VCaP (cell line): ENCODE measurements around the gene AGPAT2.

Experiments
- H3K27ac ChIP-seq: fragments of 450-650 bp; 2 replicates; pipeline ENCODE4 v1.5.1; 2017
- TF ChIP-seq, protein P1 (sequence below): fragments of 450-650 bp; conservative IDR thresholded peaks from 2 replicates; pipeline ENCODE4 v1.5.1; 2017; ENCODE audit warnings: mild to moderate bottlenecking, moderate library complexity

The AGPAT2 gene

DNA sequence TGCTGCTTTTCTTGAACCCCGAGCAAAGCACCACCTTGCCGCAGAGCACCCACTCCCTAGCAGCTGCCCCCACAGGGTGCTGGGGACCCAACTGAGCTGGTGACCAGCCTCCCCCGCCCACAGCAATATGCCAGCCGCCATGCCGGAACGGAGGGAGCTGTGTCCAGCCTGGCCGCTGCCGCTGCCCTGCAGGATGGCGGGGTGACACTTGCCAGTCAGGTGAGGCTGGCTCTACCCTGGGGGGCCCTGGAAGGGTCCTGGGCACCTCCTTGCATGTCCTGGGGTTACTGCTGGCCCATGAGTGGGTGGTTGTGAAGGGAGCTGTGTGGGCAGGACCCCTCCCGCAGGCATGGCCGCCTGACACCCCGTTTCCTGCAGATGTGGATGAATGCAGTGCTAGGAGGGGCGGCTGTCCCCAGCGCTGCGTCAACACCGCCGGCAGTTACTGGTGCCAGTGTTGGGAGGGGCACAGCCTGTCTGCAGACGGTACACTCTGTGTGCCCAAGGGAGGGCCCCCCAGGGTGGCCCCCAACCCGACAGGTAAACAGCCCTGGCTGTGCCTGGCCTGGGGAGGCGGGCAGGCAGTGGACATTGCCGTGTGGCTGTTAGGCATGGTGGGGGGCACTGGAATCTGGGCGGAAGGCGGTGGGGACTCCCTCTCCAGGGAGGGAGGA, 17.3 kb downstream of the AGPAT2 start:
- H3K27ac ChIP-seq, result no peak overlapping the region
- TF ChIP-seq, protein P1, sequence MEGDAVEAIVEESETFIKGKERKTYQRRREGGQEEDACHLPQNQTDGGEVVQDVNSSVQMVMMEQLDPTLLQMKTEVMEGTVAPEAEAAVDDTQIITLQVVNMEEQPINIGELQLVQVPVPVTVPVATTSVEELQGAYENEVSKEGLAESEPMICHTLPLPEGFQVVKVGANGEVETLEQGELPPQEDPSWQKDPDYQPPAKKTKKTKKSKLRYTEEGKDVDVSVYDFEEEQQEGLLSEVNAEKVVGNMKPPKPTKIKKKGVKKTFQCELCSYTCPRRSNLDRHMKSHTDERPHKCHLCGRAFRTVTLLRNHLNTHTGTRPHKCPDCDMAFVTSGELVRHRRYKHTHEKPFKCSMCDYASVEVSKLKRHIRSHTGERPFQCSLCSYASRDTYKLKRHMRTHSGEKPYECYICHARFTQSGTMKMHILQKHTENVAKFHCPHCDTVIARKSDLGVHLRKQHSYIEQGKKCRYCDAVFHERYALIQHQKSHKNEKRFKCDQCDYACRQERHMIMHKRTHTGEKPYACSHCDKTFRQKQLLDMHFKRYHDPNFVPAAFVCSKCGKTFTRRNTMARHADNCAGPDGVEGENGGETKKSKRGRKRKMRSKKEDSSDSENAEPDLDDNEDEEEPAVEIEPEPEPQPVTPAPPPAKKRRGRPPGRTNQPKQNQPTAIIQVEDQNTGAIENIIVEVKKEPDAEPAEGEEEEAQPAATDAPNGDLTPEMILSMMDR, result no peak

DNA sequence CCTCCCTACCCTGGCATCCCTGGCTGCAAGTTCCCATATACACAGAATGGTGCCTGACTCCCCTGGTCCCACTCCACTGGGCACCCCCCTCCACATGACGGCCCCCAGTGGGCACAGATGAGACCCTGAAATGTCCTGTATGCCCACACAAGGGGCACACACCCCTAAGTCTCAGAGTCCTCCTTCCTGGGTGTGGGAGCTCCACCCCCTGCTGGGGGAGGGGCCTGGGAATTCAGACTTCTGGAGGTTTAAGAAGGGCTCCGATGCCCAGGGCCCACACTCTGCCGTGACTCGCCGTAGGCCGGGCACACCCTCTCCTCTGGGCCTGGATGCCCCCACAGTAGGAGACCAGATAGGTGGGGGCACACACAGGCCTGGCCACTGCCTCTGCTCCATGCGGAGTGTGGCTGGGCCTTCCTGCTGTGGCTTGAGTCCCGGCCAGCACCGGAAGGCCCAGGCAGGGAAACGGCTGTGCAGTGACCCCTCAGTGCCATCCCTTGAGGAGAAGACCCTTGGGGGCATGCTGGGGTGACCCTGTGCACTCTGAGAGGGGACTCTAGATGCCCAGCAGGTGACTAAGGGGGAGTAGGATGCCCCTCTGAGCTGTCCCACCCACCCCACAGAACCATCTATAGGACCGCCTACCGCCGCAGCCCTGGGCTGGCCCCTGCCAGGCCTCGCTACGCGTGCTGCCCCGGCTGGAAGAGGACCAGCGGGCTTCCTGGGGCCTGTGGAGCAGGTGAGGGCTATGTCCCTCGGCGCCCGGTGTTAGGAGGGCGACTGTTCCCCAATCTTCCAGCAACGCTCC, 18.1 kb downstream of the AGPAT2 start:
- TF ChIP-seq, protein P1, result no peak
- H3K27ac ChIP-seq, result no peak overlapping the region

DNA sequence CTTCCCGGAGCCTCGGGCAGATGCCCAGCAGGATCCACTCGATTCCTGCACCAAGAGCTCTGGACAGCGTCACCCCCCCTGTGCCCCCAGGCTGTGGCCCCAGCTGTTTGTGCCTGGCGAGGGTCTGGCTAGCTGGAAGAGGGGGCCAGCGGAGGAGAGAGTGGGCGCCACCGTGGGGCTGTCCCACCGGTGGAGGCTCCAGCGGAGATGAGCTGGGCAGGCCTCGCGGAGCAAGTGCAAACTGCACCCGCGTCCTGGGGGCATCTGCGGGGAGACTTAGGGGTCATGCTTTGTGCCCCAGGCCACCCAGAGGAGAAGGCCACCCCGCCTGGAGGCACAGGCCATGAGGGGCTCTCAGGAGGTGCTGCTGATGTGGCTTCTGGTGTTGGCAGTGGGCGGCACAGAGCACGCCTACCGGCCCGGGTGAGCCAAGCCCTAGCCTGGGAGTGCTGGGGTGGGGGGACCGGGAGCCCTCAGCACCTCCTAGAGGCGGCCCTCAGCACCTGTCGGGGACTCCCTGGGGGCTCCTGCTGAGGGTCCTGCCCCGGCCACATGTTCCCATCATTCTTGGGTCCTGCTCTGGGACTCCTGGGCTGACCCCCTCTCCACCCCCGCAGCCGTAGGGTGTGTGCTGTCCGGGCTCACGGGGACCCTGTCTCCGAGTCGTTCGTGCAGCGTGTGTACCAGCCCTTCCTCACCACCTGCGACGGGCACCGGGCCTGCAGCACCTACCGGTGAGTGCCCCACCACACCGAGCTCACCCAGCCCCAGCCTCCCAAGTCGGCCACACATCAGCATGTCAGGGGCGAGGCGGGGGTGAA, 19.1 kb downstream of the AGPAT2 start:
- no peak overlapping the region for H3K27ac ChIP-seq

DNA sequence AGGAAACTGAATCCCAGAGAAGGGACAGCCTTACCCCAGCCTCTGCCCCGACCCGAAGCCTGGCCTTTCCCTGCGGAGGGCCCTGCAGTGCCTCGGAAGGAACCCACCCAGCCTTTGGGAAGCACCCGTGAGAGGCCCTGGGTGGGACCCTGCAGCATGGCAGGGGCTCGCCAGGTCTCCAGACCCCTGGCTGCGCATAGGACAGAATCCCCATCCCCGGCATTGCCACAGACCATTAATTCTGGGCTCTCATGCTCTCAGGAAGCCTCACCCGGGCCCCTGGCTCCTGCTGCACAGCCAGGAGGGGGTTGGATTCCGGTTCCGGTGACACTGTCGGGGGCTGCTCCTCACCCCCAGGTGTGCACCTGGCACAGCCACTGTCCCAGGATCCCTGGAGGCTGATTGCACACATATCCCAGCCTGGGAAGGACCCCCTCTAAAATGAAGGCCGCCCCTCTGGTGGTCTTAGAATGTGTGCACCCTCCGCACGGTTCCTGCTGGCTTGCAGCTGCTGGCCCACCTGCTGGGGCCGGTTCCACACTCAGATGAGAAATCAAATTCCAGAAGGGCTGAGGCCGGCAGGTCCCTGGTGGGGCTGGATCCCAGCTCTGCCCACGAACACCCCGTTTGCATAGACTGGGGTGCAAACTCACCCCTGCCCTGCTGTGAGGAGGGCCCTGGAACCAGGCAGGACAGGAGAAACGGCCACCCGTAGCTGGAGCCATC, 19.9 kb downstream of the AGPAT2 start:
- TF ChIP-seq, protein P1, result no peak
- H3K27ac ChIP-seq, result no peak overlapping the region

More for the DNA sequence above, 19.1 kb downstream of the AGPAT2 start:
- TF ChIP-seq, protein P1, result no peak

DNA sequence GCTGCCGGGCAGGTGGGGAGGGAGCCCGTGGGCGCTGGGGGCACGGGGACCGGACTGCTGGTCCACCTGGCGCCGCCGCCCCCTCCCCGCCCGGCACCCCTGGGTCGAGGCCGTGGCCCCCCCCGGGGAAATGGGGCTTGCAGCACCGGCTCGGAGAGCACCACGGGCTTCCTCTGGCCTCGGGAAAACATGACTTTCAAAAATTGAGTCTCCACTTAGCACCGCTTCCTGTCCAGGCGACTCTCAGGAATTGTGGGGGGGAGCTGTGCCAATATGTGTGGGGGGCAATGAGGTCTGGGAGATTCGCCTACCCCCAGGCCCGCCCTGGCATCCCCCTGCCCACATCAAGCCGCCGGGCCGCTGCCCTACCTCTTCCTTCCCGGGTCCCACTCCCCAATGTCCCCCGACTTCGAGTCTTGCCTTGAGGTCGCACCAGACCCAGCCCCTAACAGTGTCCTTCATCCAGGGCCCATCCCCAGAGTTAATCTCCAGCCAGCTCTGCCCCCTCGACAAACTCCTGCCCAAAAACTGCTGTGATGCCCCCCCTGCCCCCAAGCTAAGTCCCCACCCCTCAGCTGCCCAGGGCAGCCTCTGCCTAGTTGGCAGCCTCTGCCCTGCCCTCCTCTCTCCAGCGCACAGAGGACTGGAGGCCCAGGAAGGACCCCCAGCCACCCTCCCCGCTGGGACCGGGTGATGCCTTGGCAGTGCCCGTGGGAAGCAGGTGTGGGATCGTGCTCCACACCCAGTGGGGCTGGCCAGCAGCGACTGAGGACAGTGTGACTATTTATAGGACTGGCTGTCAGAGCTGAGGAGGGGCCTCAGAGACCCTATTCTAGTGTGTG, 20.7 kb downstream of the AGPAT2 start:
- TF ChIP-seq, protein P1, result no peak
- H3K27ac ChIP-seq, result peak overlapping the region; percentile 60; the same call in 1 of the 2 replicates

DNA sequence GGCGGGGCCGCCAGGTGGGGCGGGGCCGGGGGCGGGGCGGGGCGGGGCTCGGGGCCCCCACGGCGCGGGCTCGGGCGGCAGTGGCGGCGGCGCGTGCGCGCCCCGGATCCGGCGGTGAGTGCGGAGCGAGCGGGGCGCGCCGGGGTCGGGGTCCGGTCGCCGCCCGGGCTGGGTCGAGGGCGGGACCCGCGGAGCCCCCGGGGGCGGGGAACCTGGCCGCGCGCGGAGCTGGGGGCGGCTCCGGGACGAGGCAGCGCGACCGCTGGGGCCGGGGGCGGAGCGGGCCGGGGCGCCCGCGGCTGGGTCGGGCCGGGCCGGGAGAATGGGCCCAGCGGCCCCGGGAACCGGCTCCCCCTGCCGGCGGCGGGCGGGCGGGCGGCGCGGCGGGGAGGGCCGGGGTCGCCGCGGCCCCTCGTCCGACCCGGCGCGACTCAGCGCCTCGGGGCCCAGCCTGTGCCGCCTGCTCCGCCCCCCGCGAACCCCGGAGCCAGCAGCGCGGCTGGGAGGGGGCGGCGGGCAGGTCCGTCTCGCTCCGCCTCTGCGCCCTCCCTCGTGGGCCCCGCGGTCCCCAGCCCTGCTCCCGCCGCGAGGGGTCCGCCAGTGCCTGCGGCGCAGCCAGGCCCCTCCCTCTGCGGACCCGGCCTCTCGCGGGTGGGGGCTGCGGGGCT, 21.4 kb downstream of the AGPAT2 start:
- peak overlapping the region; percentile 60; the same call in 1 of the 2 replicates for H3K27ac ChIP-seq
- TF ChIP-seq, protein P1, result peak; percentile 69
